NCI-H1436 treated with DMSO at 0.1 percent for 48 hours (cell line): ENCODE results near the gene CSRP1.
"Not testable (repeated sequence)": the region's sequence is repeated elsewhere in the genome, so short reads cannot be mapped to it uniquely, and the experiment has no call there.

ENCODE experiments used
- DNase-seq: peaks from one replicate; lab custom pipeline; 2025; lab: John Stamatoyannopoulos, UW

Gene CSRP1

GRCh38 chr1:201537891-201538611, 31.1 kb upstream of the CSRP1 start:
- DNase-seq, result no peak

GRCh38 chr1:201537467-201537866, 30.5 kb upstream of the CSRP1 start:
- DNase-seq, result no peak

DNA sequence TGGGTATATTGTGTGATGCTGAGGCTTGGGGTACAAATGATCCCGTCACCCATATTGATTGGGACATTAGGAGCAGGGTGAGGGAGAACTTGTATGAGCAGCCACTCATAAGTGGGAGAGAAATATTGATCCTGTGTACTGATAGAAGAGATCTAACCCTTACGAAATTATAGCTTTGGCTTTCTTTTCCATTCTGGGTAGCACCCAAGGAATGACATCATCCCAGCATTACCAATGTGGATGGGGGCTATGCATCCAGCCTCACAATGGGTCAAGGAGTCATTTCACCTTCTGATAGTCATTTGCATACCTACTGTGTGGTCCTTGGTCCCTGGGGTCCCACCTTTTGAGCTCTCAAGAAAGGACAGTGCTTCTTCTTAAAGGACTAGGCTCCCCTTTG, 30.1 kb upstream of the CSRP1 start:
- no peak for DNase-seq

- no peak for DNase-seq
Measured at GRCh38 chr1:201536558-201536957, 29.6 kb upstream of the CSRP1 start.

GRCh38 chr1:201535919-201536245, 29.0 kb upstream of the CSRP1 start:
- no peak for DNase-seq

DNA sequence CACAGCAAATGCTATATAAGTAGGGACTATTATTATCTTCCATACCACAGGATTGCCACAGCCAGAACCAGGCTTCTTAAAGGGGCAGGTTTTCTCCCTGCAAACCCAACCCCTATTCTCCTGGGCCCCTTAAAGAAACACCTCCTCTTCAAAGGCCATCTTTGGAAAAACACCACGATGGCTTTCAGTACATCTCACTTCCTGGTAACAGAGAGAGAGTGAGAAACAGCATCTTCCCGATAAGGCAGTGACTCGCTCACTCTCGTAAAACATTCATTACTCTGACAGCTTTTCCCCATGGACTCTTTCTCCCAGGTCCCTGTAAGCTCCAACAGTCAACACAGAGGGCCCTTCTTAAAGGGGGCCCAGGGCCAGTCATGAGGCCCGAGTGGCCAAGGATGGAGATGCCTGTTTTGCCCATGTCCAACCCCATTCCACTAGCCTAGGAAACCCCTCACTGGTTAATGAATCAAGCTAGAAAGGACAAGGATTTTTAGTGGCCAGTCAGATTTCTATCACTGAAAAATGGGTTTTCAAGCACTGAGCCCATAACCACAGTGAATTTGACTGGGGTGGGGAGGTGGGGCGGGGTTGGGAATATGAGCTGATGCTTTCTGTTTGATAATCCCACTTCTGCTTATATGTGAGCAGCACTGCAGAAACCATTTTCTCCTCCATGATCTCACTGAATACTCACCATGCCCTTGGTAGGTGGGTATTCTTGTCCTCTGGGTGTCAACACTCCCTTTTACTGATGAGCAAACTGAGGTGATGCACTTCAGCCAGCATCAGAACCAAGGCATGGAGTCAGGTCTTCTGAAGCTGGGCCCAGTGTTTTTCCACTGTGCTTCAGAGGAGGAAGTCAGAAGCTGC, 28.4 kb upstream of the CSRP1 start:
- DNase-seq, result no peak

GRCh38 chr1:201533836-201534235, 26.9 kb upstream of the CSRP1 start:
- no peak for DNase-seq

- no peak for DNase-seq
Measured at GRCh38 chr1:201531551-201532425, 24.9 kb upstream of the CSRP1 start.

- no peak for DNase-seq
Measured at GRCh38 chr1:201530741-201531531, 24.0 kb upstream of the CSRP1 start.

DNA sequence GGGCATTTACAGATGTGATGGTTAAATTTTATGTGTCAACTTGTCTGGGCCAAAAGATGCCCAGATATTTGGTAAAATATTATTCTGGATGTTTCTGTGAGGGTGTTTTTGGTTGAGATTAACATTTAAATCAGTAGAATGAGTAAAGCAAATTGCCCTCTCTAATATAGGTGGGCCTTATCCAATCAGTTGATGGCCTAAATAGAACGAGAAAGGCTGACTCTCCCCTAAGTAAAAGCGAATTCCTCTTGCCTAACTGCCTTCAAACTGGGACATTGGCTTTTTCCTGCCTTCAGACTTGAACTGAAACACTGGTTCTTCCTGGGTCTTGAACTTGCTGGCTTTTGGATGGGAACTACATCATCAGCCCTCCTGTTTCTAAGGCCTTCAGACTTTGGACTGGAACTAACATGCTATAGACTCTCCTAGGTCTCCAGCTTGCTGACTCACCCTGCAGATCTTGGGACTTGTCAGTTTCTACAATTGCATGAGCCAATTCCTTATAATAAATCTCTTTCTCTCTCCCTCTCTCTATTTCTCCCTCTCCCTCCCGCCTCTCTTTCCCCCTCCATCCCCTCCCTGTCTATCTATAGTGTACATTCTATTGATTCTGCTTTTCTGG, 21.8 kb upstream of the CSRP1 start:
- no peak for DNase-seq

GRCh38 chr1:201527879-201528278, 21.0 kb upstream of the CSRP1 start:
- no peak for DNase-seq

DNA sequence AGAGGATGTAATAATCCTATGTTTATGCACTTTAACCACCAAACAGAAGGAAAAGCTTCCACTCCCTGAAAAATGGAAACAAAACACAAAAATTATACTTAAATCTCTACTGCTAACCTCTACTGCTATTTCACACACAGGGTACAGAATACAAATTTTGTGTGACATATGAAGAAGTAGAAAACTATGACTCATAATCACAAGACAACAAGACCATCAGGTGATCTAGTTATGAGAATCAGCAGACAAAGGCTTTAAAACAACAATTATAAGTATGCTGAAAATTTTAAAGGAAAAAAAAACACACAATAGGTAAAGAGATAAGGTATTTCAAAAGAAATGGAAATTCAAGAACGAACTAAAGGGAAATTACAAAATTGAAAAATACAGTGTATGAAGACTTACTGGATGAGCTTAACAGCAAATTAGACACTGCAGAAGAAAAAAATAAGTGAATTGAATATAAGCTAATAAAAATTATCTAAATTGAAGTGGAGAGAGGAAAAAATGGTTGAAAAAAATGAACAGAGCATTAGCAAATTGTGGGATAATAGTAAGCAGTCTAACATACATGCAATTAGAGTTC, 18.4 kb upstream of the CSRP1 start:
- no peak for DNase-seq

- DNase-seq, result not testable (repeated sequence)
Measured at GRCh38 chr1:201520046-201520575, 13.2 kb upstream of the CSRP1 start.

DNA sequence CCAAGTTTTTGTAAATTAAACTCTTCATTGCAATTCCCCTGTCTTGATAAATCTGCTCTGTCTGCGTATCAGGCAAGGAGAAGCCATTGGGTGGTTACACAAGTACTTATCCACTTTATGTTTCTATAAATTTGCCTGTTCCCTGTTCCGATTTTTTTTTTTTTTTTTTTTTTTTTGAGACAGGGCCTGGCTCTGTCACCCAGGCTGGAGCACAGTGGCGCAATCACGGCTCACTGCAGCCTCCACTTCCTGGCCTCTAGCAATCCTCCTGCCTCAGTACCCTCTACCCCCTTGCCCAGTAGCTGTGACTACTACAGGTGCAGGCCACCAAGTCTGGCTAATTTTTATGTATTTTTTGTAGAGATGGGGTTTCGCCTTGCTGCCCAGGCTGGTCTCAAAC, 11.1 kb upstream of the CSRP1 start:
- no peak for DNase-seq

DNA sequence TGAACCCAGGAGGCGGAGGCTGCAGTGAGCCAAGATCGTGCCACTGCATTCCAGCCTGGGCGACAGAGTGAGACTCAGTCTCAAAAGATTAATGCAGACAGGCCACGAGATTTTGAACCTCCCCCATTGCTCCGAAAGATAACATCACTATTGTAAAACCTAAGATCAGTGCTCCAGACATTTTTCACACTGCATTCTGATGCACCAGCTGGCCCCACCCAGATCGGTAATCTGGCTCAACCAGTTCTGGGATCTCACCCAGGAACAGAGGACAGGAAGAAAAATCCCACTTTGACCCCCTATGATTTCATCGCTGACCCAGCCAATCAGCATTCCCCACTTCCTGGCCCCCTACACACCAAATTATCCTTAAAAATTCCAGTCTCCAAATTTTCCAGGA, 10.7 kb upstream of the CSRP1 start:
- DNase-seq, result no peak

DNA sequence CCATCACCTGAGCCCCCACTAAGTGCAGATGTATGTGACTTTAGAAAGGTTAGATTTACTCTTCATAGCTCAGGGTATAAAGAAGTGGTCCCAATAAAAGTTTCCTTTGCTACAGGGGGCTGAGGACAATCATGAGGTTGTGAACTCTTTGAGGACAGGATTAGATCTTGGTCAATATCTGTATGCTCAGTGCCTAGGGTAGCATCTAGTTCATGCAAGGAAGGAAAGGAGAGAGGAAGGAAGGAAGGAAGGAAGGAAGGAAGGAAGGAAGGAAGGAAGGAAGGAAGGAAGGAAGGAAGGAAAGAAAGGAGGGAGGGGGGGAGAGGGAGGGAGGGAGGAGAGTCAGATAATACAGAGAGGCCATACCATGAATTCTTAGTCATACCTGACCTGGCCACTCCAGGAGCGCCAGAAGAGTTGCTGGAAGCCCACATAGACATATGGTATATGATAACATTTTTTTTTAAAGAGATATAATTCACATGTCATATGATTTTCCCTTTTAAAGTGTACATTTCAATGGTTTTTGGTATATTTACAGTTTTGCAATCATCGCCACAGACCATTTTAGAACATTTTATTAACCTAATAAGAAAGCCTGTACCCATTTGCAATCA, 9.7 kb upstream of the CSRP1 start:
- DNase-seq, result no peak

DNA sequence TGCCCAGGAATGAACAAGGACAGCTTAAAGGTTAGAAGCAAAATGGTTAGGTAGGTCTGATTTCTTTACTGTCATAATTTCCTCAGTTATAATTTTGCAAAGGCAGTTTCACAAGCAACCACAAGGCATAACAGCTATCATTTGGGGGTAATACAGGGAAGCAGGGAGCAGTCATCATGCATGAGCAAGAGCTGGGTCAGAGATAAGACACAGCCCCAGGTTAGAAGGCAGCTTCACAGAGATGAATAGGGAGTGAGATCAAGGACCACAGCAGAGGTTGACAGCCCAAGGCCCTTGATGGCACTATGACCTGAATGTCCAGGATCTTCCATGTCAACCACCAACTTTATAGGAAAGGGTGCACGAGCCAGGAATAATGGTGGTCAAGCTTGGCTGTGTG, 9.0 kb upstream of the CSRP1 start:
- DNase-seq, result no peak

- DNase-seq, result no peak
Measured at GRCh38 chr1:201515062-201515750, 8.3 kb upstream of the CSRP1 start.

DNA sequence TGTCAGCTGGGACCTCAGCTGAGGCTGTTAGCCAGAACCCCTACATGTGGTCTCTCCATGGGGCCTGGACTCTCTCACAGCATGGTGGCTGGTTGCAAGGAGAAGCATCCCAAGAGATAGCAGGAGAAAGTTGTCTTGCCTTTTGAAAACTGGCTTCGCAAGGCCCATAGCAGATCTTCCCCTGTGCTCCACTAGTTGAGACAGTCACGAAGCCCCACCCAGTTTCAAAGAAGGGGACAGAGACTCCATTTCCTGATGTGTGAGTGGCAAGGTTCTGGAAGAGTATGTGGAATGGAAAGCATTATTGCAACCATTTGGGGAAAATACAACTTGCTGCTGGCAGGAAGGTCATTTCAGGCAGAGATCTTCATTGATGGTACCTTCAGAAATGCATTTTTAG, 7.5 kb upstream of the CSRP1 start:
- no peak for DNase-seq
